ENCODE measurements around the gene ORC5.
"Not testable (repeated sequence)": the region's sequence is repeated elsewhere in the genome, so short reads cannot be mapped to it uniquely, and the experiment has no call there.

The ORC5 gene

DNA sequence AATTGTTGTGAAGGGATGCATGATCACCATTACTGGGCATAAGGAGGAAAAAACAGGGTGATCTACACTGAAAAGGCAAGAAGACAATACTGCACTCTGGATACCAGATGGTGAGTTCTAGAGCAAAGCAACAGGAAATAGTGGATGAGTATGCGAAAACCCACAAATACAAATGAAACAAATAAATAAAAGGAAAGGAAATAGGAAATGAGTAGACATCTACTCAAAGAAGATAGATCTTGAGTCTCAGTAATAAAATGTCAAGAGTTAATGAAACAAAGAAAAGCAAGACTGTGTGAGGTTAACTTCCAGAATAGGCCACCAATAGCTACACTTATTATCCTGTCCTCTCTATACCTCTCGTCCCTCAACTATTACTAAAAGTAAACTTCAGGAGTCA is 11.7 kb downstream of the ORC5 start:
- DNase-seq (ENCODE audit: low read depth in 2 of 2): peak in 1 of 2 donors; percentile 68
- no peak overlapping the region for H3K4me3 ChIP-seq (replicated peaks in 1 of 2; ENCODE audit: low read depth in 2 of 2, low read length in 2 of 2)
- TF ChIP-seq, protein P1, sequence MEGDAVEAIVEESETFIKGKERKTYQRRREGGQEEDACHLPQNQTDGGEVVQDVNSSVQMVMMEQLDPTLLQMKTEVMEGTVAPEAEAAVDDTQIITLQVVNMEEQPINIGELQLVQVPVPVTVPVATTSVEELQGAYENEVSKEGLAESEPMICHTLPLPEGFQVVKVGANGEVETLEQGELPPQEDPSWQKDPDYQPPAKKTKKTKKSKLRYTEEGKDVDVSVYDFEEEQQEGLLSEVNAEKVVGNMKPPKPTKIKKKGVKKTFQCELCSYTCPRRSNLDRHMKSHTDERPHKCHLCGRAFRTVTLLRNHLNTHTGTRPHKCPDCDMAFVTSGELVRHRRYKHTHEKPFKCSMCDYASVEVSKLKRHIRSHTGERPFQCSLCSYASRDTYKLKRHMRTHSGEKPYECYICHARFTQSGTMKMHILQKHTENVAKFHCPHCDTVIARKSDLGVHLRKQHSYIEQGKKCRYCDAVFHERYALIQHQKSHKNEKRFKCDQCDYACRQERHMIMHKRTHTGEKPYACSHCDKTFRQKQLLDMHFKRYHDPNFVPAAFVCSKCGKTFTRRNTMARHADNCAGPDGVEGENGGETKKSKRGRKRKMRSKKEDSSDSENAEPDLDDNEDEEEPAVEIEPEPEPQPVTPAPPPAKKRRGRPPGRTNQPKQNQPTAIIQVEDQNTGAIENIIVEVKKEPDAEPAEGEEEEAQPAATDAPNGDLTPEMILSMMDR (IDR thresholded peaks at IDR 0.05; ENCODE audit: low read depth, low read length): no peak

GRCh38 chr7:104192434-104192833 is 15.4 kb downstream of the ORC5 start:
- no peak for DNase-seq (ENCODE audit: low read depth in 2 of 2)
- TF ChIP-seq, protein P1 (IDR thresholded peaks at IDR 0.05; ENCODE audit: low read depth, low read length): no peak
- H3K4me3 ChIP-seq (replicated peaks in 1 of 2; ENCODE audit: low read depth in 2 of 2, low read length in 2 of 2): no peak overlapping the region

- peak in 1 of 2 donors; percentile 60 for DNase-seq (ENCODE audit: low read depth in 2 of 2)
- TF ChIP-seq, protein P1 (IDR thresholded peaks at IDR 0.05; ENCODE audit: low read depth, low read length): no peak
- H3K4me3 ChIP-seq (replicated peaks in 1 of 2; ENCODE audit: low read depth in 2 of 2, low read length in 2 of 2): no peak overlapping the region
These were observed 22.5 kb downstream of the ORC5 start for GRCh38 chr7:104185346-104185745.

- no peak overlapping the region for H3K4me3 ChIP-seq (replicated peaks in 1 of 2; ENCODE audit: low read depth in 2 of 2, low read length in 2 of 2)
- DNase-seq (ENCODE audit: low read depth in 2 of 2): peak in 1 of 2 donors; percentile 6
- TF ChIP-seq, protein P1 (IDR thresholded peaks at IDR 0.05; ENCODE audit: low read depth, low read length): no peak
These were observed 28.6 kb downstream of the ORC5 start for GRCh38 chr7:104179178-104179577.

- not testable (repeated sequence) for DNase-seq (ENCODE audit: low read depth in 2 of 2)
These were observed 30.2 kb downstream of the ORC5 start for GRCh38 chr7:104177565-104178083.

GRCh38 chr7:104176332-104176731 is 31.5 kb downstream of the ORC5 start:
- no peak overlapping the region for H3K4me3 ChIP-seq (replicated peaks in 1 of 2; ENCODE audit: low read depth in 2 of 2, low read length in 2 of 2)
- TF ChIP-seq, protein P1 (IDR thresholded peaks at IDR 0.05; ENCODE audit: low read depth, low read length): no peak
- no peak for DNase-seq (ENCODE audit: low read depth in 2 of 2)

More at GRCh38 chr7:104177565-104178083, 30.2 kb downstream of the ORC5 start:
- not testable (repeated sequence) for H3K4me3 ChIP-seq (replicated peaks in 1 of 2; ENCODE audit: low read depth in 2 of 2, low read length in 2 of 2)

DNA sequence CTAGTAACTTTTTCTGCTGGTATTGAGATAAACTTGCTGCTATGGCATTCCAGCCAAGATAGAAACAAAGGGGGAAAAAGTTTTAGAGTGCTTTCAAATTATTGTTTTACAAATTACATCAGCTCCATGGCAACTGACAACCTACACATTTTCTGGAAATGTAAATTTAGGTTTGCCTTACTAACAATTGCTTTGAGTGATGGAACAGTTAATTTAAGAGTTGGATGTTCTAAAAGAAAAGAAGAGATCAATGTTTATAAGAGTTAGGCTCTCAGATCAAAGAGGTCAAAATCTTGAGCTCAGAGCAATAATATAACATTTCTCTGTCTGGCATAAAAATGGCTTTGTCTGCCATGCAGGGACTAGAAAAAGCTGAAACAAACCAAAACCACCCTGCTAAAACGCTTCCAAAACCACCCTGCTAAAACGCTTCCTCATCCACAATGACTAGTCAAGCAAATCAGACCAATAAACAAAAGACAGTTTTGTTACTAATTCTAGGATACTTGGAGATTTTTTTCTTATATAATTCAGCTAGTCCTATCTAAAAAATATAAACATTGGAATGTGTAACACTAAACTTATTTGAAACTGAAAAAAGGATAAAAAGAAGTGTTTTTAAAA is 32.3 kb downstream of the ORC5 start:
- TF ChIP-seq, protein P1 (IDR thresholded peaks at IDR 0.05; ENCODE audit: low read depth, low read length): no peak
- no peak overlapping the region for H3K4me3 ChIP-seq (replicated peaks in 1 of 2; ENCODE audit: low read depth in 2 of 2, low read length in 2 of 2)
- DNase-seq (ENCODE audit: low read depth in 2 of 2): no peak

Measured in cardiac fibroblast (primary cell).